Activated T-cell treated with anti-CD3 and anti-CD28 coated beads for 4 hours (primary cell): ENCODE measurements around the gene RNF17.

Experiments used
- DNase-seq: peaks from one replicate; pipeline ENCODE4 v3.0.0-alpha.2; 2020

Gene RNF17

DNA sequence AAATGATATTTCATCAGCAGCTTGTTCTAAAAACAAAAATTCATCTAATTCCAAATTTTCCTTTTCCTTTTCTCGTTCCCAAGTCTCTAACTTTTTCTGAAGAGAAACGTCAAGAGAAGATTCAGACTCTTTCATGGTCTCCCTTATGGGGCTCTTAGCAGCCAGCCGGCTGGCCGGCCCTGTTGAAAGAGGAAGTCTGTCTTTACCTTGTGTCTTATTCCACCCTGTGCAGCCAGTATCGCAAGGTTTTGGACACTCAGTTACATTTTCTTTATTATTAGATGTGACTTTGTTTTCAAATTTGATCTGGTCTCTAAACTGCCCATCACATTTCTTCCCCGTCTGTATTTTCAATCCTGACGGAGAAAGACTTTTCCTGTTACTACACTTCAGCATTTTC lies 142.3 kb downstream of the RNF17 start:
- no peak for DNase-seq

DNA sequence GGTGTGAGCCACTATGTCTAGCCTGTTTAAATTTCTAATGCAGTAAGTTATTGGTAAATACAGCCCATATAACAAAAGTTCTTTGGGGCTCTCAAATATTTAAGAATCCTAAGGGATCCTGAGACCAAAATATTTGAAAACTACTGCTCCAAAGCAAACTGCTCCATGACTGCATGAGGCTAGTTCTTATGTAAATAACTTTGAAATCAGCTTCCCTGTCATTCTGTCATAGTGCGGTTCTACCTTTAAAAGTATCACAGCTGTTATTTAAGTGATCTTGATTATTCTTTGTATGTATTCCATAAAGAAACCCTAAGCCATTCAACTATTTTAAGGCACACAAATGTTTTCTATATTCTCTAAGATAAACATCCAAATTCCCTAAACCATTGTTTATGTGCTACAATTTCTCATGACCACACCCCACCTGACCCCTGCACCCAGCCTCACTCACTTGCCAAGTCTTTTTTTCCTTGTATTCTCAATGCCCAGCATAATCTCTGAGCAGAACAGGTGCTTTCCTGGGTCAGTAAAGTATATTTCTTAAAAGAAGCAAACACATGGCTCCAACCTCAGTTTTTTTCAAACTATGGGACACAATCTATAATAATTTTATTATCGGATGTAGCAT lies 146.6 kb downstream of the RNF17 start:
- no peak for DNase-seq

DNA sequence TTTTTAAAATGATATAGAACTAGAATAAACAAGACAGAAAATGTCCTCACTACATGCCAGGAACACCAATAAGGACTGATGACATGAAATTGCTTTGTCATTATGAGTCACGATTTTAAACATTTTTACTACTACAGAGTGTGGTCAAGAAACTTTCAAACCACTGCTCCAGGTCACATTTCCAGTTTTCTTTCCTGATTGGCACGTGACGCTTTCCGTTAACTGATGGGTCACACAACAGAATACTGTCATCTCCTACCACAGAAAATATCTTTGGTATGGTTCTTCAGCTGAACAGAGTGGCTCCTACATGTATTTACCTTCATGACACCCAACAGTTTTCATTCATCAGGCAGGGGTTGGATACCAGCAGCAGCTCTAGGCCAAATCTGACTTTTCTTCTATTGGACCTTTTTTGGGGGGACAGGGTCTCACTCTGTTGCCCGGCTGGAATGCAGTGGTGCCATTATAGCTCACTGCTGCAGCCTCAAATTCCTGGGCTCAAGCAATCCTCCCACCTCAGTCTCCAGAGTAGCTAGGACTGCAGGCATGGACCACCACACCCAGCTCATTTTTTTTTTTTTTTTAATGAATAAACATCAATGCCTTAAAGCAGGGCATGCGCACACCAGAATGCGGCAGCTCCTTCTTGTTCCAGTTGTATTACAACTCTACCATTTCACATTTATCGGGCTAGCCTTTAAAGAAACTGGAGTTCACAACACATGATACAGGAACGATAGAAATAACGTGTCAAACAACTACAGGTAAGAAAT lies 147.4 kb downstream of the RNF17 start:
- no peak for DNase-seq

DNA sequence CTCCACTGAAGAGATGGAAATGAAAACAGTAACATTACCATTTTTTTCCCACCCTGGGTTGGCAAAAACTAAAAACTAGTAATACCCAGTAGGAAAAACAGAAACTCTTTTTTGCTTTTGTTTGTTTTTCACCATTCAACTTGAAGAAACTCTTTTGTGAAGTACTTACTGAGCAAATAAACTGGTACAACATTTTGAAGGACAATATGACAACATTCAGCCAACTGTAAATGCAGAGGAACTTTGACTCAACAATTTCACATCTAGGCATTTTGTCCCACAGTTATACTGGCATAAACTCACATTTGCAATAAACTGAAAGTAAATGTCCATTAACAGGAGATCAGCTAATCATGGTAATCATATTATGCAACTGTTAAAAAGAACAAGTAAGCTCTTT lies 152.5 kb downstream of the RNF17 start:
- no peak for DNase-seq

DNA sequence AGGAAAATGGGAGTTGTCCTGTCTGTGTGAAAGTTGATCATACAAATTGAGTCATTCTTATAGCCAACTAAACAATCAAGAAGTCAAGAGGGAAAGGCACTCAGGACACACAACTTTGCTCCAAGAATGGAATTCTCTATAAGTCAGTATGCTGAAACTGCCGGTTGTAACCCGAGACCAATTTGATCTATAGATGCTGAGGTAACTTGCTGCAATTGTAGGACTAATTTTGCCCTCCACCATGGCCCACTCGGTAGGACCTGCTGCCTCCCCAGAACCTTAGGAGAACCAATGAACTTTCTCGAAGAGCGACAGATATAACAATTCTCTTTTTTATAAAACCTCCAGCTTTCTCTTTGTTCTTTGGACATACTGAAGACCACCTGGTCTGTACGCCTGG lies 157.0 kb downstream of the RNF17 start:
- DNase-seq, result no peak

DNA sequence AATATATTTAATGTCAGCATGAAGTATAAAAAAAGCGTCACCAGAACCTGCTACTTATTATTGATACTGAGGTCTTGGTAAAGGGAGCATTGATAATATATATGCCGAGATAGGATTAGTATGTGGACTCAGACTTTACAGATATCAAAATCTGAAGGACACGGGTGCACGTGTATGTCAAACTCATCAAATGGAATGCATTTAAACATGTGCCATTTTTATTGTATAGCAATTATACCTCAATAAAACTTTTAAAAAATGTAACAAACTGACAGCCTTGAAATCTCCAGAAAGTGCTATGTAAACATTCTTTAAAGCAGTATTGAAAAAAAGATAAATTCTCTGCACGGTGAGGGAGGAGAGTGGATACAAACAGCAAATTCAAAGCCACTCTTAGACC lies 157.9 kb downstream of the RNF17 start:
- DNase-seq, result no peak

DNA sequence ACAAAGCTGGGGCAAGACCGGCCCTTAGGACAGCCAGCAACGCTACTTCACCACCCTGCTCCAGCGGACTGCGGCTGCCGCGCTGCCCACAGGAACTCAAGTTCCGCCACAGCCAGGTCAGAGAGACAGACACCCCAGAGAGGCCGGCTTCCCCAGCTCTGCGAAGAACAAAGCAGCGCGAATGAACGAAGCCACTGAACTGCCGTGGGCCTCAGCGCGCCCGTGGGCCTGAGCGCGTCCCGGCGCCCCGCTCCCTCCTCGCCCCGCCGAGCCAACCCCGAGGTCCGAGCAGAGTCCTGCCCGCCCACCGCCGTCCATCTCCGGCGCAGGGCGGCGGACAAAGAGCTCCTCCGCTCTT lies 158.4 kb downstream of the RNF17 start:
- no peak for DNase-seq

DNA sequence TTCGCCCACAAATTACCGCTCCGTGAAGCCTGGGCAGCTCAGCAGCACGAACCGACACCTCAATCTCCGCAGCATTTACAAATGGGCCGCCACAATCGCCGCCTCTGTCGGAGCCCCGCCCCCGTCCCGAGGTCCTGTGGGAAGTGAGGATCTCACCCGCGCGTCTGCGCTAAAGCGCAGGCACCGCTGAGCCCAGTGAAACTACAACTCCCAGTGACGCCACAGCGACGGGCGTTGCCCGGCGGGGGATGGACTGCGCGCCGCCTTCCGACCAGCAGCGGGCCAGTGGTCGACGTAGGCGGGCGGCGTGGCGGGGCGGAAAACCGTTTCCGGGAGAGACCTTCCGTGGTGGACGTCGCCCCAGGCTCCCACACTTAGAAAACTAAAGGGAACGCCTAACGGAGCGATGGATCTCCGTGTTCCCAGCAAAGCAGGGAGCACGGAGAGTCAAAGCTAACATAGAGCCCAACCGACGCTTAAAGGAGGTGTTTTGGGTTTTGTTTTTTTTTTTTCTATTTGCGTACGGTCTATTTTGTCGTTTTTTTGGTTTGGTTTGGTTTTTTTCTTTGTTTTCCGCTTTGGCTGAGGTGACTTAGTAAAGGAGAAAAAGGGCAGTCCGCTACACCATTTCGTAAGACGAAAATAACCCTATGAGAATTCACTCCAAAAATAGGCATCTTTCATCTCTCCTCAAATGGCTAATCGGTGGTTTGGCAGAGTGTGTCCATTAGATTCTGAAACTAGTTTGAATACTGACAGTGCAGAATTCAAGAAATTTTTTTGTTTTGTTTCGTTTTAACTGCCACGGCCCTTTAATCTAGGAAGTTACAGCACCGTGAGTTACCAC lies 159.0 kb downstream of the RNF17 start:
- DNase-seq, result peak; percentile 87

DNA sequence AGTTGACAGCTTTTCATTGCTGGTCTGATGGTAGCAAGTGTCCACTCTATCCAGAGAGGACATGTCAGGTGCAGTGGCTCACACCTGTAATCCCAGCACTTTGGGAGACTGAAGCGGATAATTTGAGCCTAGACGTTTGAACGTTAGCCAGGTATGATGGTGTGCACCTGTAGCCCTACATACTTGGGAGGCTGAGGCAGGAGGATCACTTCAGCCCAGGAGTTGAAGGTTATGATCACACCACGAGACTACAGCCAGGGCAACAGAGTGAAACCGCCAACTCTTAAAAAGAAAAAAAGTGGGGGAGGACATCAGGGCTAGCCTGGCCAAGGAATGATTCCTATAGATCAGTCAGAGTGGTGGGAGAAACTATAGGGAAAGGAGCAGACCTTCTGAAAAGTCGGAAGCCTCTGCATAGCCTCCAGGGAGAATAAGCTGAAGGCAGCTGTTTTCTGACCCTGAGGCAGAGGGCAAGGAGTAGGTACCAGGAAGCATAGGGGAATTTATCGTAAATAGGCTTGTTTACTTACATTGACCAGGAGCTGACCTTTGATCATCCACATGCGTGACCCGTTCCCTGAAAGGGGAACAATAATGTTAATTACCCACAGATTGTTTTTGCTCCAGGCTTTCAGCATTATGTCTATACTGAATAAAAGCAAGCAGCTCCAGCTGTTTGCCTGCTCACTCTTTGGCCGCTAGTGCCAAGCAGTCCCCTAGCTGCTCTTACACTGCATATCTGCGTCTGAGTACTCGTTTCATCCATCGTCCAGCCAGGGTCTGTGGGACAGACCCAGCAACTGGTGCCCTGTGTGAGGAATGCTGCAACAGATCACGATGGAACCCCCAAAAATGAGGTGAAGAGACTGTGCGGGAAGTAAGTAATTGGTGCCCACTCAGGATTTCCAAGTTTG lies 161.6 kb downstream of the RNF17 start:
- DNase-seq, result no peak

DNA sequence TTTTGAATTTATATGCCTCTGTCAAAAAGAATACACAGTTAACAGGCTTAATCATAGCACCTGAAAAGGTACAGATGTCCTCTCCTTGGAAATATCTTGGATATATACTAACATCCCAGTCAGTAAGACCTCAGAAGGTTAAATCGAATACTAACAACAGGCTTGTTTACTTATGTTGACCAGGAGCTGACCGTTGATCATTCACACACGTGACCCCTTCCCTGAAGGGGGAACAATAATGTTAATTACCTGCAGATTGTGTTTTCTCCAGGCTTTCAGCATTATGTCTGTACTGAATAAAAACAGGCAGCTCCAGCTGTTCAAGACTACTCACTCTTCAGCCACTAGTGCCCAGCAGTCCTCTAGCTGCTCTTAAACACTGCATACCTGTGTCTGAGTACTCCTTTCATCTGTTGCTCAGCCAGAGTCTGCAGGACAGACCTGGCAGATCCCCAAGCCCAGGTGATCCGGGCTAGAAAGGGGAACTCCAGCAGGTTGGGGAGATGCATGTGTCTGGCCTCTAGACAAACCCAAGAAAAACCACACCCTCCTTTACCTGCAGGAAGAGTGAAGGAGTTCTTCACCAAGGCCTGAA lies 163.9 kb downstream of the RNF17 start:
- no peak for DNase-seq

DNA sequence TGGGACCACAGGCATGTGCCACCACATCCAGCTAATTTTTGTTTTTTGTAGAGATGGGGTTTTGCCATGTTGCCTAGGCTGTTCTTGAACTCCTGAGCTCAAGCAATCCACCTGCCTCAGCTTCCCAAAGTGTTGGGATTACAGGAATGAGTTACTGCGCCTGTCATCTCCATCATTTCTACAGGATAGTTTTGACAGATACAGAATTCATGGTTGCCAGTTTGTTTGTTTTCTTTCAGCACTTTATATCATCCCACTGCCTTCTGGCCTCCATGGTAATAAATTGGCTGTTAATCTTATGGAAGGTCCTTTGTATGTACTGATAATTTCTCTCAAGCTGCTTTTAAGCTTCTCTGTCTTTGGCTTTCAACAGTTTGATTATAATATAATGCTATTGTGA lies 165.2 kb downstream of the RNF17 start:
- DNase-seq, result no peak
